Measurements from ENCODE around the gene QRSL1. TPM values are rescaled to one million over a fixed set of nuclear protein-coding genes. Genes with fewer than 3 reads are reported as not detected.

The QRSL1 gene
- total and polyA plus RNA-seq, 2 experiments from 2014 or later: 18.4 to 19.3 TPM

- TF ChIP-seq ZNF331 (CRISPR knock-in tag; IDR thresholded peaks at IDR 0.05; ENCODE audit: low read depth): no peak
- no peak for TF ChIP-seq REST (IDR thresholded peaks at IDR 0.05; ENCODE audit: unreplicated experiment)
- no peak for TF ChIP-seq JUNB (IDR thresholded peaks at IDR 0.05; ENCODE audit: unreplicated experiment)
- TF ChIP-seq EZH2phosphoT487 (IDR thresholded peaks at IDR 0.05; ENCODE audit: unreplicated experiment): no peak
- no peak for TF ChIP-seq ETS1 (IDR thresholded peaks at IDR 0.05)
- no peak for TF ChIP-seq EZH2 (IDR thresholded peaks at IDR 0.05; ENCODE audit: low read depth, unreplicated experiment)
- TF ChIP-seq CTCF (conservative IDR thresholded peaks at IDR 0.05; ENCODE audit: low read depth in 2 of 2): no peak
- TF ChIP-seq ZNF114 (CRISPR knock-in tag; IDR thresholded peaks at IDR 0.05): no peak
- TF ChIP-seq CREB1 (CRISPR knock-in tag; IDR thresholded peaks at IDR 0.05; ENCODE audit: low read depth): no peak
Observed at GRCh38 chr6:106617857-106618256, 11.5 kb upstream of the QRSL1 start (continued).

GRCh38 chr6:106618324-106618723, 11.1 kb upstream of the QRSL1 start:
- no peak overlapping the region for H3K4me3 Mint-ChIP-seq
- H3K4me1 ChIP-seq (ENCODE audit: insufficient read depth): peaks cover 35% of the 10 kb centered on the region
- H2AFZ ChIP-seq: no peak overlapping the region
- peaks cover 8% of the 10 kb centered on the region; the same call in 1 of the 2 replicates for H3F3A ChIP-seq (replicated peaks; ENCODE audit: low read depth)
- no peaks in the 10 kb centered on the region for H3K79me2 ChIP-seq (replicated peaks; ENCODE audit: insufficient read depth)
- H4K20me1 ChIP-seq (replicated peaks; ENCODE audit: insufficient read depth): no peaks in the 10 kb centered on the region
- DNase-seq (ENCODE audit: low spot score) (no peak), ATAC-seq (no peak)
- no peak overlapping the region for H3K27ac Mint-ChIP-seq
- peaks cover 9% of the 10 kb centered on the region for H3K27me3 Mint-ChIP-seq (ENCODE audit: insufficient read depth, low read depth, poor library complexity)
- H3K27me3 ChIP-seq (ENCODE audit: insufficient read depth): no peaks in the 10 kb centered on the region
- H3K27ac ChIP-seq (ENCODE audit: low read depth): no peak overlapping the region
- H3K9me3 Mint-ChIP-seq: peaks cover 17% of the 10 kb centered on the region
- H3K36me3 Mint-ChIP-seq (ENCODE audit: low read depth): peaks cover 37% of the 10 kb centered on the region
- H3K36me3 ChIP-seq (ENCODE audit: insufficient read depth): peaks cover 9% of the 10 kb centered on the region
- TF ChIP-seq REST (IDR thresholded peaks at IDR 0.05; ENCODE audit: unreplicated experiment) (no peak), STAT1 (IDR thresholded peaks at IDR 0.05; ENCODE audit: unreplicated experiment) (no peak)
- H3K9me2 ChIP-seq (ENCODE audit: insufficient read depth): no peaks in the 10 kb centered on the region
- H3K4me3 ChIP-seq: no peak overlapping the region
- peaks cover 54% of the 10 kb centered on the region for H3K4me1 Mint-ChIP-seq
- no peak overlapping the region for H3K4me2 ChIP-seq
